ENCODE data around the gene SLCO3A1.

SLCO3A1 gene

DNA sequence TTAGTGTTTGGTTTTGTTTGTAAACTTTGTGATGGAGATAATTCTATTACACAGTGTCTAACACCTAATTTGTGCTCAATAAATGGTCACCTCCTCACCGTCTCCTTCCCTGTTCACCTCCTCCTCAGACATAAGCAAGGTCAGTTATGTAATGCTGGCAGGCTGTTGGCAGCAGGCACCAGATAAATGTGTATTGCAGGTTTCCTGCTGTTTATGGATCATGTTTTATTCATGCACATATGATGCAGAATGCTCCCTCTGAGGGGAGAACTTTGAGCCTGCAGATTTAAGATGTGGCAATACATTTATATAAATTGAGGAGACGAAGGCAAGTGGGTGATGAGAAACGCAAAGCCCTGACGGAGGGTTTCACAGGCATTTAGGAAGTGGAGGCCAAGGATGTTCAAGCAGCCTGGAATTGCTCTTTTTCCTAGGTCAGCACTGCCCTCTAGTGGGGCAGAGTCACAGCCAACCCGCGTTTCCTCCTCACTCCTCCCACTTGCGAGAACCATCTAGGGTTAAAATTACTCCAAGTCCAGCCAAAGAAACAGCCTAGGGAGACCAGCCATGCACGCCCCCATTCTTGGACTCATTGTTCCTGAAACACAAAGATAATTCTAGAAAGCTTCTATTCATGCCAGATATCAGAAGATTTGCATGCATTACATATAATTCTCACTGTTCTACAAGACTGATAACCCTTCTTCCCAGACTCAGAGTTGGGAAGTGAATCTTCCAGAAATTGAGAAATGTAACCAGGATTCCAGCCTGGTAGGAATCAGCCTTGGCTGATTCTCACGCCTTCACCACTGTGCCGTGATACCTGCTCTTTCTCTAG, 228.7 kb downstream of the SLCO3A1 start:
- H3K4me3 ChIP-seq (ENCODE audit: control insufficient read depth, low read depth, low read length) = no peak overlapping the region
- peak; percentile 78 for DNase-seq (ENCODE audit: low read depth)
- TF ChIP-seq, protein P1, sequence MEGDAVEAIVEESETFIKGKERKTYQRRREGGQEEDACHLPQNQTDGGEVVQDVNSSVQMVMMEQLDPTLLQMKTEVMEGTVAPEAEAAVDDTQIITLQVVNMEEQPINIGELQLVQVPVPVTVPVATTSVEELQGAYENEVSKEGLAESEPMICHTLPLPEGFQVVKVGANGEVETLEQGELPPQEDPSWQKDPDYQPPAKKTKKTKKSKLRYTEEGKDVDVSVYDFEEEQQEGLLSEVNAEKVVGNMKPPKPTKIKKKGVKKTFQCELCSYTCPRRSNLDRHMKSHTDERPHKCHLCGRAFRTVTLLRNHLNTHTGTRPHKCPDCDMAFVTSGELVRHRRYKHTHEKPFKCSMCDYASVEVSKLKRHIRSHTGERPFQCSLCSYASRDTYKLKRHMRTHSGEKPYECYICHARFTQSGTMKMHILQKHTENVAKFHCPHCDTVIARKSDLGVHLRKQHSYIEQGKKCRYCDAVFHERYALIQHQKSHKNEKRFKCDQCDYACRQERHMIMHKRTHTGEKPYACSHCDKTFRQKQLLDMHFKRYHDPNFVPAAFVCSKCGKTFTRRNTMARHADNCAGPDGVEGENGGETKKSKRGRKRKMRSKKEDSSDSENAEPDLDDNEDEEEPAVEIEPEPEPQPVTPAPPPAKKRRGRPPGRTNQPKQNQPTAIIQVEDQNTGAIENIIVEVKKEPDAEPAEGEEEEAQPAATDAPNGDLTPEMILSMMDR (conservative IDR thresholded peaks at IDR 0.05; ENCODE audit: control insufficient read depth, insufficient read depth, low read depth, low read length) = peak; percentile 94

DNA sequence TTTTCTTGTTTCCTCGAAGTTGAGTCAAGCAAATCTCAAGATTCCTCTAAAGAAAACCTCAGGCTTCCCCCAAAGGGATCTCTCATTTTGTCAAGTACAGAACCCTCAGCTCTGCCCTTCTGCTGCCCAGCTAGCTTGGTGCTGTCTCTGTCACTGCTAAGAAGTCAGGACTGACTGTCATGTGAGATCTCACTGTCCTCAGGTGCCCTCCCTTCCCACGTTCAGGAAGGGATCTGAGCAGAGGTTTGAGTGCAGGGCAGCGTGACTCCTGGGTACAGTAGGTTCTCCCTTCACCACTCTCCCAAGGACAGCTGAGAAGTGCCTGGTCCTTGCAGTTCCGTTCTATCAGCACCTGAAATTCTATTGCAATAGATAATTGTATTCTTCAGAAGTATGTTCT, 229.7 kb downstream of the SLCO3A1 start:
- DNase-seq (ENCODE audit: low read depth) = no peak
- H3K4me3 ChIP-seq (ENCODE audit: control insufficient read depth, low read depth, low read length) = no peak overlapping the region
- TF ChIP-seq, protein P1 (conservative IDR thresholded peaks at IDR 0.05; ENCODE audit: control insufficient read depth, insufficient read depth, low read depth, low read length) = no peak

DNA sequence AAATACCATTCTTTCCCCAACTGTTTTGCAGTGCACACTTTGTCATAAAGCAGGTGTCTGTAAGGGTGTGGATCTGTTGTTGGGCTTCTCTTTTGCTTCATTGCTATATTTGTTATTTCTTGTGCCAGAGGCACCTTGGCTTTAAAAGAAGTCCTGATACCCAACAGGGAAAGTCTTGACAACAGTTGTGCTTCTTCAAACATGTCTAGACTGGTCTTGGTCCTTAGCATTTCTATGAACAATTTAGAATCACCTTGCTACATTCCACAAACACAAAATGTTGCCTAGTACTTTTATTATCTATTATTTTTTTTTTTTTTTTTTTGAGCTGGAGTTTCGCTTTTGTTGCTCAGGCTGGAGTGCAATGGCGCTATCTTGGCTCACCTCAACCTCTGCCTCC, 233.7 kb downstream of the SLCO3A1 start:
- TF ChIP-seq, protein P1 (conservative IDR thresholded peaks at IDR 0.05; ENCODE audit: control insufficient read depth, insufficient read depth, low read depth, low read length) = no peak
- no peak for DNase-seq (ENCODE audit: low read depth)
- H3K4me3 ChIP-seq (ENCODE audit: control insufficient read depth, low read depth, low read length) = no peak overlapping the region

DNA sequence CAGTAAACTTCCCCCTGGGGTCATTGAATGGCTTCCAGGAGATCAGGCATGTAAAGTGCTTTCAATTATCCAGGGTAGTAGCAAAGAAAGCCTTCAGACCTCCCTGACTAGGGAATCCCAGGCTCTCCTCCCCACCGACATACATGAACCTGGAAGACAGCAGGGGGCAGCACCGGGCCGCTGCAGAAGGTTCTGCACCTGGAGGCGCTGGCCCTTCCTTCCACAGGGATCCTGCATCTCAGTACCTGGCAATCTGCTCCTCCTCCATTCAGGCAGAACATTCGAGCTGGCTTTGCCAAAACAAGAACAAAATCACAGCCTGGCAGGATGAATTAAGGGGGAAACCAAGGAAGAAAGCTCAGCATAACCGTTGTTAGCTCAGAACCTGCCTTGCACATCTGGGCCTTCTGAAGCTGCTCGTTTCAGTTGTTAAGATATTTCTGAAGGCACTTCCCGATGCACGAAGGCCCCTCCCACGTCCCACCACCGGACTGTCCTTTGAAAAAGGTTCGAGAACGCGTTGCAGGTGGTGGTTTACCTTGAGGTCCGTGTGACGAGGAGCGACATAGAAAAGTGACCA, 237.7 kb downstream of the SLCO3A1 start:
- DNase-seq (ENCODE audit: low read depth) = peak; percentile 14
- H3K4me3 ChIP-seq (ENCODE audit: control insufficient read depth, low read depth, low read length) = no peak overlapping the region
- TF ChIP-seq, protein P1 (conservative IDR thresholded peaks at IDR 0.05; ENCODE audit: control insufficient read depth, insufficient read depth, low read depth, low read length) = peak; percentile 61

DNA sequence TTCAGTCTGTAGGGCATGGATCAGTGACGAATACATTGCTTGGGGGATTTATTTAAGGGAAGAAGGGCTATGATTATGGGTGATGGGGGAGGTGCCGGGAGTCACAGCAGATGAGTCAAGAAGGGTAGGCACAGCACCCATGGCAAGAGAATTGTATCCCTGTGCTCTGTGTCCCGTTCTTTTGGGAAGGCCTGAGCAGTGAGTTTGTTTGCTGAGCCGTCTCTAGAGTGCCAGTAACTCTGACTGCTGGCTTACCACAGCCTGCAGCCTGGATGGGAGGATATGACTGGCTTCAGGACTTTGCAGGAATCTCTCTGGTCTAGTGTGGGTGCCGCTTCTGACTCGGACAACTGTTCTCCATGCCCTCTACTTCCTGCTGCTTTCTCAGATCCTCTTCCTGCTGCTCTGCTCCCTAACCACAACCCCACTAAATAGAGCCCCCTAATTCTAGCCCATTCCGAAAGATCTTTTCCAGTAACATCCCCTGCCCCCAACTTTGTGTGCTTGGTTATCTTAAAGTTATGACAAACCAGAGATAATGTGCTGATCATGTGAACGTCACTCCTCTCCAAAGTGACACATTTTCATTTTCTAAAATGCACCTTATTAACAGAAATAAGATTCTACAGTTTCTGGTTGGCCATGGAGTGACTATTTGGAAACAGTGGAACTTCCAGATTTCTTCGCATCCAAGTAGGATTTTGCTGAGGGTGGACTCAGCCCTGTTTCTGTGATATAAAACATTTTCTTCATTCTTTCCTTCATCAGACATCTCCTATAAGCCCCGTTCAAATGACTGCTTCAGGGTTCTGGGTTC, 239.0 kb downstream of the SLCO3A1 start:
- DNase-seq (ENCODE audit: low read depth) = no peak
- no peak overlapping the region for H3K4me3 ChIP-seq (ENCODE audit: control insufficient read depth, low read depth, low read length)
- TF ChIP-seq, protein P1 (conservative IDR thresholded peaks at IDR 0.05; ENCODE audit: control insufficient read depth, insufficient read depth, low read depth, low read length) = no peak

DNA sequence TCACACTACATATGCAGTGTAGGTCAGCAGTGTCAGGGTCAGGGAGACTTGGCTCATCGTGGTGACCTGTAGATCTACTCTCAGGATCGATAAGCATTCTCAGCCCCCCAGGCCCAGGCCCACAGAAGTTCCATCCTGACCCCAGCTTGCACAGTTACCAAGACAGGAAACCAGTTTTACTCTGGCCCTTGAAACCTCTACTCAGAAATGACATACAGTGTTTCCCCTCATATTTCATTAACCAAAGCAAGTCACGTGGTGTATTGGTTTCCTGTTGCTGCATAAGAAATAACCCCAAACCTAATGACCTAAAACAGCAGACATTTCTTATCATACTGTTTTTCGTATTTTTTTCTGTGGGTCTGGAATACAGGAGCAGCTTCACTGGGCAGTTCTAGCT, 242.2 kb downstream of the SLCO3A1 start:
- DNase-seq (ENCODE audit: low read depth) = no peak
- H3K4me3 ChIP-seq (ENCODE audit: control insufficient read depth, low read depth, low read length) = no peak overlapping the region
- TF ChIP-seq, protein P1 (conservative IDR thresholded peaks at IDR 0.05; ENCODE audit: control insufficient read depth, insufficient read depth, low read depth, low read length) = no peak

Data from fibroblast of mammary gland (primary cell).